ENCODE results near the gene MTUS2.

- no peak for TF ChIP-seq CTCF (IDR thresholded peaks at IDR 0.05)
- TF ChIP-seq POLR2A (IDR thresholded peaks at IDR 0.05): no peak
- TF ChIP-seq POLR2AphosphoS5 (IDR thresholded peaks at IDR 0.05): no peak
- TF ChIP-seq EP300 (IDR thresholded peaks at IDR 0.05; ENCODE audit: low read depth): no peak
These were observed 97.9 kb downstream of the MTUS2 start for GRCh38 chr13:28918030-28918429.
